ENCODE results near the gene SIRPA. TPM values are rescaled to one million over a fixed set of nuclear protein-coding genes. Genes with fewer than 3 reads are reported as not detected.

SIRPA gene
- total RNA-seq, 1 experiment from 2014 or later = 12.8 TPM

DNA sequence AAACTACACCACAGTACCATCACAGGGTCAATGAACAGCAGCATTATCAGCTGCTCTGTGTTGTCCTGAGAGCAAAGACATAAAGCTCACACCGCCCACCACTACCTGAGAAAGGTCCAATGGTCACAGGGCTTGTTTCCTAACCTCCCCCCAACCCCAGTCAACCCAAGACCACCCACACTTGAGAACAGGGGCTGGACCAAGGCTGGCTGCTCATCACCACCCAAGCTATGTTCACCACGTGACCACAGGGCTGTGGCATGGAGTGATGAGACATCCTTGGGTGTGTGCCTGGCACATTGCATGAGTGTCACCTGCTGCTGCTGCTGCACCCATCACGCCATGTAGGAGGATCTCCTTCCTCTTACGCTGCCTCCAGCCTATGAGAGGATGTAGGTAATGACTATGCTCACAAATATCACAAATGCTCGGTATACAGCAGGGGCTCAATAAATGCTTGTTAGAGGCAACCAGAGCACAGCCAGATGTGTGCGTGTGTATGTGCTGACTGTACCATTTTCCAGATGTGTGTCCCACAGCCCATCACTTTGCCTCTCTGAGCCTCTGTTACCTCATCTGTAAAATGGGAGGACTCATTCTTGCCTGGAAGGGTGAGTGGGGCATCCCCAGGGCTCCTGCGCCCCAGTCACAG, 23.3 kb upstream of the SIRPA start:
- POLR2A ChIA-PET (ENCODE audit: unreplicated experiment) = no interaction called here
- Histone ChIP-seq H3K4me1 (ENCODE audit: insufficient read depth, low read length) (no peaks in the 10 kb centered on the region), H3K79me2 (ENCODE audit: low read length) (no peaks in the 10 kb centered on the region), H3K9me2 (replicated peaks; ENCODE audit: low read length) (no peaks in the 10 kb centered on the region), H3K4me3 (ENCODE audit: low read length) (no peak overlapping the region), H3K36me3 (ENCODE audit: low read depth, low read length) (no peaks in the 10 kb centered on the region), H3K27me3 (ENCODE audit: low read length) (no peaks in the 10 kb centered on the region), H3K4me2 (ENCODE audit: low read length) (no peak overlapping the region), H4K20me1 (ENCODE audit: low read length) (no peaks in the 10 kb centered on the region), H3K9me3 (ENCODE audit: low read length) (no peaks in the 10 kb centered on the region), H2AFZ (ENCODE audit: low read length) (no peak overlapping the region), H3K27ac (ENCODE audit: low read length) (no peak overlapping the region), H3K9ac (ENCODE audit: low read length) (no peak overlapping the region), H3F3A (ENCODE audit: low read length, unreplicated experiment) (no peaks in the 10 kb centered on the region)
- intact Hi-C loops (cut with micrococcal nuclease) = no loop called here
- no TSS peak for BruUV-seq (replicated peaks)
- no peak for TF ChIP-seq CTCF (conservative IDR thresholded peaks at IDR 0.05; ENCODE audit: low read depth, low read length)
- DNase-seq (no peak), ATAC-seq (no peak)
- CTCF ChIA-PET = no interaction called here

DNA sequence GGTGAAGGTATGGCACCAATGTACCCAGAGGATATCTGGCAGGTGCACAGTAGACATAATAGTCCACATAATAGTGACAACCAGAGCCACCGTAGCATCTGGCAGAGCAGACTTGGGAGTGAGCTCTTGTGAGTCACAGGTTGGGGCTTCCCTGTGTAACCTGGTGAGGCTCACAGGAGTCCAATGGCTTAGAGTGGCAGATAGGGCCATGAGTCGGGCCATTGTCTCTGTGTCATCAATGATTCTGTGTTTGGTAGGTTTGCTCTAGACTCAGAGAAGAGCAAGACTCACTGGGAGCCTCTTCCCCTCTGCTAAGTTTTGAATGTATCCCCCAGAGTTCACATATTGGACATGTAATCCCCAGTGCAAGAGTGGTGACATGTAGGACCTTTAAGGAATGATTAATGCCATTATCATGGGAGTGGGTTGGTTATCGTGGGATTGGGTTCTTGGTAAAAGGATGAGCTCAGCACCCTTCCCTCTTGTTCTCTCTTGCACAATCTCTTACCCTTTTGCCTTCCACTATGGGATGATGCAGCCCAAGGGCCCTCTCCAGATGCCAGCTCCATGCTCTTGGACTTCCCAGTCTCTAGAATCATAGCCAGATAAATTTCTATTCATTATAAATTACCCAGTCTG, 22.6 kb upstream of the SIRPA start:
- BruUV-seq (replicated peaks) = no TSS peak
- ATAC-seq = peak; percentile 40; the same call in 1 of the 2 replicates
- Histone ChIP-seq H3K9me3 (ENCODE audit: low read length) (no peaks in the 10 kb centered on the region), H3F3A (ENCODE audit: low read length, unreplicated experiment) (no peaks in the 10 kb centered on the region), H3K36me3 (ENCODE audit: low read depth, low read length) (no peaks in the 10 kb centered on the region), H3K27ac (ENCODE audit: low read length) (no peak overlapping the region), H3K4me3 (ENCODE audit: low read length) (no peak overlapping the region), H4K20me1 (ENCODE audit: low read length) (no peaks in the 10 kb centered on the region), H3K79me2 (ENCODE audit: low read length) (no peaks in the 10 kb centered on the region), H2AFZ (ENCODE audit: low read length) (no peak overlapping the region), H3K9me2 (replicated peaks; ENCODE audit: low read length) (no peaks in the 10 kb centered on the region), H3K4me2 (ENCODE audit: low read length) (no peak overlapping the region), H3K27me3 (ENCODE audit: low read length) (no peaks in the 10 kb centered on the region), H3K9ac (ENCODE audit: low read length) (no peak overlapping the region), H3K4me1 (ENCODE audit: insufficient read depth, low read length) (no peaks in the 10 kb centered on the region)
- POLR2A ChIA-PET (ENCODE audit: unreplicated experiment) = no interaction called here
- TF ChIP-seq EZH2phosphoT487 (IDR thresholded peaks at IDR 0.05; ENCODE audit: borderline replicate concordance, low read length) (no peak), CTCF (conservative IDR thresholded peaks at IDR 0.05; ENCODE audit: low read depth, low read length) (no peak)
- CTCF ChIA-PET = no interaction called here
- DNase-seq = peak; percentile 30
- intact Hi-C loops (cut with micrococcal nuclease) = no loop called here

DNA sequence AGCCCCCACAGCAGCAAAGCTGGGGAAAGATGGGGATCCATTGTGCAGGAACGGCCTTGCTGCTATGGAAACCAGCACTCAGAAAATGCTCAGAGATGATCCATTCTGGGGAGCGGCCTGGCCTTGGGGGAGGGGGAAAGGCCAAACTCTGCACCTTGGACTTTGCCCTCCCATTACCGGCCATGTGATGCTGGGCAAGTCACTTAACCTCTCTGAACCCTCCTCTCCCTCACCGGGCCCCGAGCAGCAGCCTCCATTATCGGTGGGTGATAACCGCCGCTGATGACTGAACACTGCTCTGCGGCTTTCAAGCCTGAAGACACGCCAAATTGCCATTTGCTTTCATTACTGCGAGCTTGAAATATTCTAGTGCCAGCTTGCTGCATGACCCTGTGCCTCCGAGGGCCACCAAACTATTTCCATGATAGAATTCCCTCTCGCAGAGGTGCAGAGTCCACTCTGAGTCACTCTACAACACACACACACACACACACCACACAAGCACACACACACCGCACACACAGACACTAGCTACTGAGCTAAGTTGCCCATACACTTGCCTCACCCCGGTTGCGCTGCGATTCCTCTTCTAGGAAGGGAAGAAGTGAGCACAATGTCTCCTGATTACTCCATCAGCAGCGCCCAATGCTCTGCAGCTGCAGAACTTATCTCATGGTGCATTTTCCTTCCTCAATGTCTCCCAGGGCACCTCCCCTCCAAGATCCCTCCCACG, 20.6 kb upstream of the SIRPA start:
- BruUV-seq (replicated peaks) = no TSS peak
- no peaks in the 10 kb centered on the region for H3F3A ChIP-seq (ENCODE audit: low read length, unreplicated experiment)
- no peak overlapping the region for H2AFZ ChIP-seq (ENCODE audit: low read length)
- POLR2A ChIA-PET (ENCODE audit: unreplicated experiment) = no interaction called here
- H3K27ac ChIP-seq (ENCODE audit: low read length) = no peak overlapping the region
- DNase-seq (no peak), ATAC-seq (no peak)
- H3K79me2 ChIP-seq (ENCODE audit: low read length) = no peaks in the 10 kb centered on the region
- H3K9ac ChIP-seq (ENCODE audit: low read length) = no peak overlapping the region
- H4K20me1 ChIP-seq (ENCODE audit: low read length) = no peaks in the 10 kb centered on the region
- TF ChIP-seq CTCF (conservative IDR thresholded peaks at IDR 0.05; ENCODE audit: low read depth, low read length) = no peak
- TF ChIP-seq EZH2phosphoT487 (IDR thresholded peaks at IDR 0.05; ENCODE audit: borderline replicate concordance, low read length) = no peak
- no peak for TF ChIP-seq EZH2 (IDR thresholded peaks at IDR 0.05; ENCODE audit: low read length, unreplicated experiment)
- no peaks in the 10 kb centered on the region for H3K36me3 ChIP-seq (ENCODE audit: low read depth, low read length)
- H3K4me2 ChIP-seq (ENCODE audit: low read length) = no peak overlapping the region
- CTCF ChIA-PET = interaction anchor here (0.5 kb wide), 1 partner anchor 586 kb away, joined by 3 read pairs; no protein-coding TSS in a partner anchor
- H3K27me3 ChIP-seq (ENCODE audit: low read length) = no peaks in the 10 kb centered on the region
- H3K9me2 ChIP-seq (replicated peaks; ENCODE audit: low read length) = no peaks in the 10 kb centered on the region
- intact Hi-C loops (cut with micrococcal nuclease) = no loop called here
- no peak overlapping the region for H3K4me3 ChIP-seq (ENCODE audit: low read length)
- no peaks in the 10 kb centered on the region for H3K4me1 ChIP-seq (ENCODE audit: insufficient read depth, low read length)
- H3K9me3 ChIP-seq (ENCODE audit: low read length) = no peaks in the 10 kb centered on the region

Data from PC-3 (cell line).